Activated T-cell treated with anti-CD3 and anti-CD28 coated beads for 4 hours (primary cell): Measurements from ENCODE around the gene PRR16.
"Not testable (repeated sequence)": the region's sequence is repeated elsewhere in the genome, so short reads cannot be mapped to it uniquely, and the experiment has no call there.

Experiments used
- DNase-seq: peaks from one replicate; pipeline ENCODE4 v3.0.0-alpha.2; 2020

PRR16 gene

DNA sequence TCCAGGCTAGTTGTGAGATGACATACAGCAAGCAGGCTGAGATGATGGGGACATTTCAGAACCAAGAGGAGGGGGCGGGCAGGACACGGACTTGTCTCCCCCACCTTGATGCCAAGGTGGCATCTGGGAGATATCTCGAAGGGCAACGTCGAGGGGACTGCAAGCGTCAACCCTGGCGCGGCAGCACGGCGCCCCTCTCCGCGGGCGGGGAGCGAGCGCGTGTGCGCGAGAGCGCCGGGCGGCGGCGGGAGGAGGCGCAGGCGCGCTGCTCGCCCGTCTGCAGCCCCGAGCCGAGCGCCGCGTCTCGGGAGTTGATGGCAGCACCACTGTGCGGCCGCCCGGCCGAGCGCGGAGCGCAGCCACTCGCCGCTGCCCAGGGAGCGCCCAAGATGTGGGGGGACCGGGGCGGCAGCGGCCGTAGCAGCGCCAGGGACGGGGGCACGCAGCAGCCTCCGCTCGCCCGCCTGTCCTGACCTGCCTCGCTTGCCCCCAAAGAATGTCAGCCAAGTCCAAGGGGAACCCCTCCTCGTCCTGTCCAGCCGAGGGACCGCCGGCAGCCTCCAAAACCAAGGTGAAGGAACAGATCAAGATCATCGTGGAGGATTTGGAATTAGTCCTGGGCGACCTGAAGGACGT, at the start of gene PRR16:
Gene PRR16 (plus strand): TSS at position 310 of the 636 bp plus-strand sequence.
- no peak for DNase-seq

DNA sequence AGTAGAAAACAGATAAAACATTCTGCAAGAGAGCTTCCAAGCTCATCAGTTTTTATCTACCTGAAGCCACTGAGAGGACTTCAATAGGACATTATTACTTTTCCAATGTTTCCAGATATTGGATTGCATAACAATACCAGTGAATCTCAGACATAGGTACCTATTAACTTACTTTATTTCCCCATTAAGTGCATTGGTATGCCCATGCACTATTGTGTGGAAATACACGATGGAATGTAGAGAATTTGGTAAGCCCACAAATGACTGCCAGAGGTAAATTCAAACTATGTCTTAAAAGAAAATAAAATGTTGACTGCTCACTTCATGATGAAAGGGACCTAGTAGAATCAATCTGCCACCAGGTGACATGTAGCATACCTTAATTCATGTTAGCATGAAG, 48.1 kb upstream of the PRR16 start:
- DNase-seq, result no peak

DNA sequence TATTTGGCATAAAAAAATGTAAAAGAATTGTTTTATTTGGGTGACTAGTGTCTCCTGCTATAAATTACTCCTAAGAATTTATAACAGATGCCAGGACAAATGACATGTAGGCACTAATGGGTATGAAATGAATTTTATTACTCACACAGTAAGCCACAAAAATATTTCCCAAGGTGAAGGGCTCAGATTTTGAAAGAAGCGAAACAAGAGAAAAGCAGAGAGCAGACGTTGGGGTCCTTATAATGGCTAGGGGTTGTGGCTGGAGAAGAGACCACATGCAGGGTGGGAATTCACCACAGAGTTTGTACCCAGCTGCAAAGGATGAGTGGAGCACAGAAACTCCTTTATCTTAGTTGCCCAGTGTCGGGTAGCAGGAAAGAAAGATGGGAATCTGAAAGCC, 45.0 kb upstream of the PRR16 start:
- no peak for DNase-seq

DNA sequence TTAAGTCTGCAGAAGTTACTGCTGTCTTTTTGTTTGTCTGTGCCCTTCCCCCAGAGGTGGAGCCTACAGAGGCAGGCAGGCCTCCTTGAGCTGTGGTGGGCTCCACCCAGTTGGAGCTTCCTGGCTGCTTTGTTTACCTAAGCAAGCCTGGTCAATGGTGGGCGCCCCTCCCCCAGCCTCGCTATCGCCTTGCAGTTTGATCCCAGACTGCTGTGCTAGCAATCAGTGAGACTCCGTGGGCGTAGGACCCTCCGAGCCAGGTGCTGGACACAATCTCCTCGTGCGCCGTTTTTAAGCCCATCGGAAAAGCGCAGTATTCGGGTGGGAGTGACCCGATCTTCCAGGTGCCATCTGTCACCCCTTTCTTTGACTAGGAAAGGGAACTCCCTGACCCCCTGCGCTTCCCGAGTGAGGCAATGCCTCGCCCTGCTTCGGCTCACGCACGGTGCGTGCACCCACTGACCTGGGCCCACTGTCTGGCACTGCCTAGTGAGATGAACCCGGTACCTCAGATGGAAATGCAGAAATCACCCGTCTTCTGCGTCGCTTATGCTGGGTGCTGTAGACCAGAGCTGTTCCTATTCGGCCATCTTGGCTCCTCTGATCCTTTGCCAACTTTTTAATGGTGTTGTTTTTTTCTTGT, 37.3 kb upstream of the PRR16 start:
- not testable (repeated sequence) for DNase-seq

DNA sequence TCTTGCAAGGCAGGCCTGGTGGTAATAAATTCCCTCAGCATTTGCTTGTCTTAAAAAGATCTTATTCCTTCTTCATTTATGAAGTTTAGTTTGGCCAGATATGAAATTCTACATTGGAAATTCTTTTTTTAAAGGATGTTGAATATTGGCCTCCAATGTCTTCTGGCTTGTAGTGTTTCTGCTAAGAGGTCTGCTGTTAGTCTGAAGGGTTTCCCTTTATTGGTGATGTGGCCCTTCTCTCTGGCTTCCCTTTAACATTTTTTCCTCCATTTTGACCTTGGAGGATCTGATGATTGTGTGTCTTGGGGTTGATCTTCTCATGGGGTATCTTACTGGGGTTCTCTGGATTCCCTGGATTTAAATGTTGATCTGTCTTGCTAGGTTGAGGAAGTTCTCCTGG, 33.5 kb upstream of the PRR16 start:
- no peak for DNase-seq

DNA sequence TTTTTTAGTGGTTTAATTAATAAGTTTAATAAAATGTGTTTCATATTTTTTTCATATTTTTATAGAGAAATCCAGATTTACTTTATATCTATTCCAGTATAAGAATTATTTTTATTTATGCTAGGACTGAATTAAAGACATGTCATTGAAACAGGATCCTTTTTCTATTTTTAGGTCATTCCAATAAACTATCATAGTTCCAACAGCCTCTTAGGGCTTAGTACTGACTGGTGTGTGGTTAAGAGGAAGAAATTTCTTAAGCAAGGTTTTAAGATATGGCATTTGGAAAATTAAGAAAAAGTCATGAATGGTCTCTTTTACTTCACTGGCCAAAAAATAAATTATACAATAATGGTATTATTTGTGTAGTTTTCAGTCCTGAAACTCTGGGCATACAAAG, 31.2 kb upstream of the PRR16 start:
- DNase-seq, result no peak

DNA sequence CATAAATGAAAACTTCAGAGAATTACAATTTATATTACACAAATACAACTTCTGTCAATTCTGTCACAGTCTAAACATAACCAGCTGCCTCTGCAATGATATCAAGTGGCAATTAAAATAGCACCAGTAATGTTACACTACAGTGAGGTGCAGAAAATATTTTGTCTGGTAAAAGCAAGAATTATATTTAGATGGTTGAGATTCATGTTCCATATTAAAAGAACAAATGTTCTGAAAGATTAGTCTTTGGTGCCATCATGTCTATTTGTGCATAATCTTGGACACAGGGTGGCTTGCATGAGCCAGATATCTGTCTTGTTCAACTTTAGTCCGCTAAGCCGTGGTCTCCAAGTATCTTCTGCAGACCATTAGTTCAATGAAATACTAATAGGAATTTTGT, 29.0 kb upstream of the PRR16 start:
- DNase-seq, result no peak

DNA sequence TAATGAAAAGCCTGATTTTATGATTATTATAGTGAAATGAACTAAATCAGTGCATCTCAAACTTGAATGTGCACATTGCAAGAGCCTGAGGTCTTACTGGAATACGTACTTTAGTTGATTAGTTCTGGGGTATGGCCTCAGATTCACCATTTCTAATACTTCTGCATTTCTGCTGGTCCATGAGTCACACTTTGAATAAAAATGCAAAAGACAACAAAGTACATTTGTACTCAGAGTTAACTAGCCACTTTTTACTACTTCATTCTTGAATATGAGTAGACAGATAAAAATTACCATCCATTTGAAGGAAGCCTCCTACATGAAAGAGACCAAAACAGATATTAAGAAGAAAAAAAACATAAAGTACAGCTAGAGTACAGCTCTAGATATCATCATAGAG, 27.1 kb upstream of the PRR16 start:
- no peak for DNase-seq

DNA sequence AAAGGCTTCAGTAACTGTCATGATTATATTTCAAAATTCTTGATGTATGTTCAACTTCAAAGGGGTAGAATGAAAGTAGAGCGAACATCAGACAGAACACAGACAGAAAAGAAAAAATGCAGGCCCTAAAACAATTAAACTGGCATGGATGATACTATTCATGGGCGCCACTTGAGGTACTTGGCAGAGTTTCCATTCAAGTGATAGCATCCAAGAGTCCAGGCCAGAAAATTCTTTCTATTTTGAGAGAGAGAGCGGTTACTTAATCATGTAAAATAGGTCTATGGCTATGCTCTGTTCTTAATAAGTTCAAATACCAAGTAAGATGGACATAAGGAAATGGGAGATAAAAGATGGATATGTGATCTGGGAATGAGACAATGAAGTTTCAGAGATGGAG, 21.4 kb upstream of the PRR16 start:
- no peak for DNase-seq

DNA sequence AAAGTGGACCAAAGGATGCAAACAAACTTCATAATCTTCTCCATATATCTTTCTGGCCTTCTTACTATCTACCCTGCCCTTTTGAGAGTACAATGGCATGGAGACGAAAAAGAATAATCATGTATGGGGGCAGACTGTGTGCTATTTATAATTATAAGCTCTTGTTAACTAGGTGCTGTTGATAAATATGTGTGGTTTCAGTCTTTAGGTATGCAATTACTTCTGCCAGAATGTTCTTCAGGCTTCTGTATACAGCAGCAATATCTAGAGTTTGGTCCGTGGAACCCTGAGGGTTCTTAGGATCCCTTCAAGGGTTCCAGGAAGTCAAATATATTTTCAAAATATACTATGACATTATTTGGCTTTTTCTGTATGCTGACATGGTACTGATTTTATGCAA, 20.5 kb upstream of the PRR16 start:
- DNase-seq, result no peak

DNA sequence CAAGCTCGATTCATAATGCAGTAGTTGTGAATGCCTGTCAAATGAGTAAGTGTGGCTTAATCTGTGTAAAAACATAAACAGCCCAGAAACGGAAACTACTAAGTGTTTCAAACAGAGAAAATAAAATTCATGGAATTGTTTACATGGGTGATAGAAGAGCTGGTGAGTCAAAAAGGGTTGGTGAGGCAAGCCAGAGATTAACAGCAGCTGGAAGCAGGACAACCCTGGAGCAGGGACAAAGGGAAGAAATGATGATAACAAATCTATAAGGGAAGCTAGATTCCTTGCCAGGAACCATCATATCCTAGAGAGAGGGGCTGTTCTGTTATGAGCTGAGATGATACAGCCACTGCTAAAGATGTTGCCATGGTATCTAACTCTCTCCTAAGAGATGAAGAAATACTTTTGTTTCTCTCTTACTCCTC, 18.0 kb upstream of the PRR16 start:
- DNase-seq, result no peak

DNA sequence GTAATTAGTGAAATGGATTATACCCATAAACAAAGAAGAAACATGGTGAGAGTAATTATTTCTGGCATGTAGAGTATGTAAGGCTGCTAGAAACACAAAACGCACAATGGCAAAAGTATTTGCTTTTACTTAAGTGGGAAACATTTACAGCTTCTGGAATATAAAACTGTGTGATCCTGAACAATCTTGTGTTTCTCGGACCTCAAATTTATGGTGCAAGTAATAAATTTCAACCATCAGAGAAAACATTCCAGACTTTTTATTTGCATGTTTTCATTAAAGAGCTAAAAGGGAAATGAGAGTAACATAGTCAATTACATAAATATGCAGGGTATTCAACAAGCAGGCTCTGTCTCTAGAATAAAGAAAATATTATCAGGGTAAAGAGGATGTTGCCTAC, 17.2 kb upstream of the PRR16 start:
- DNase-seq, result no peak

DNA sequence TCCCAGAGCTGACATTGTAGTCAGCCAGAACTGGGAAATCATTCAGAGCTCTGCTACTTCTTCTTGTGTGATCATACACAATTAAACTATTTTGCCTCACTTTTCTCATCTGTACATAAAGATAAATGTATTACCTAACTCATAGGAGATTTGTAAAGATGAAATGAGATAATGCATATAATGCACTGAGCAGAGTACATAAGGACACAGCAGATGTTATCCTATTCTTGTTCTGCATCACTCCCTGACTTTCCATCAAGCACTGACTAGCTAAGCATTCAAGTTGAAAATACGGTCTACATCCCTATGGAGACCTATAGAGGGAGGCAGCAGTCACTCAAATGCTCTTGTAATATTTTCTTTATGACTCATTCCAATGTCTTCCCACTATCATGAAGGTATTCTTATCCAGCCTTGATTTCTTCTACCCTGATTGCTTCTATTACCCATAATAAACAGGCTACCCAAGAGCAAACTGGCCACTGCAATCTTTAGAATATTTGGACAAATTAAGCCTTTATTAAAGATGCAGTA, 16.3 kb upstream of the PRR16 start:
- DNase-seq, result no peak

DNA sequence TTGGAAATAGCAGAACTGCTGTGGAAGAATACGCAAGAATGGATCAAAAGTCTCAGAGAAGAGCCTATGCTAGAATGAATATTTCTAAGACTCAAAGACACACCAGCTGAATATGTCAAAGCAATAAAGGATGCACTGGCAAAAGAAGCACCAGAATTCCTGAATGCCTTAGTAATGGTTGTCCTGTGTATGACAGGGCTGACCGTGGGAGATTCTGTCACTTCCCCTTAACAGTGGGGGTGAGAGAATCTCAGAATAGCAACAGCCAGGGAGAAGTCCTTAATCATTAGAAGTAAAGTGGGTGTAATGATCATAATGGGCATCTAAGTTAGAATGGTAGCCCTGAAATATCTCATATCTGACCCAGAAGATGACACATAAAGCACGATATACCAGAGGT, 14.6 kb upstream of the PRR16 start:
- no peak for DNase-seq

DNA sequence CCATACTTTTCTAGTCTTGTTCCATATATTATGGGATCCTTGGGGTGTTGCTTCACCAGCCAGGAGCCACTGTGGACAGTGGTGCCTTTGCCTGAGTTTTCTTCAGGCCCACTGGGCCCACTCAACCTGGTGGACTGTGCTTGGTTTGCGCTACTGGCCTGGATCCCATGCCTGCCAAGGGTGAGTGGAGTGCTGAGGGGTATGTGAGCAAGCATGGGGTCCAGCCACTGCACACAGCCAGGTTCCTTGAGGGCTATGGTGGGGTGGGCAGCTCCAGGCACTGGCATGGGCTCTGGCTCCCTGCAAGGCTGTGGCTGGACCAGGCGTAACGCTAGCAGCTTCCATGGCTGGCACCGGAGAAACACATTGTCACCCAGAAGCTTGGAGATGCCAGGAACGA, 13.2 kb upstream of the PRR16 start:
- no peak for DNase-seq

DNA sequence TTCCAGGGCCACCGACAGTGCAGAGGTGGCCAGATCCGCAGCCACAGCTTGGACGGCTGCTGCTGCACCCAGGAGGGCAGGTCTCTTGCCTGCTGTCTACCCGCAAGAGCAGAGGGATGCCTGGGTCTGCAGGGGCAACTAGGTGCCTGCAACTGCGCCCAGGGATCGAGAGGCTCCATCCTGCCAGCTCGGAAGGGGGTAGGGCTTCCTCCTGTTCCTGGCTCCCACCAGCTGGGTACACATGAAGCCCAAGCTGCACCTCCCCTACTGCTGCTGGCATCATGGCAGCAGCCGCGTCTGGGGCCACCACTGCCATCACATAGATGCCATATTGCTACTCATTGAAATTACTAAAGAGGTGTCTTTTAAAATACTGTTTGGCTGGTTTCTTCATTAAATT, 12.7 kb upstream of the PRR16 start:
- DNase-seq, result no peak

DNA sequence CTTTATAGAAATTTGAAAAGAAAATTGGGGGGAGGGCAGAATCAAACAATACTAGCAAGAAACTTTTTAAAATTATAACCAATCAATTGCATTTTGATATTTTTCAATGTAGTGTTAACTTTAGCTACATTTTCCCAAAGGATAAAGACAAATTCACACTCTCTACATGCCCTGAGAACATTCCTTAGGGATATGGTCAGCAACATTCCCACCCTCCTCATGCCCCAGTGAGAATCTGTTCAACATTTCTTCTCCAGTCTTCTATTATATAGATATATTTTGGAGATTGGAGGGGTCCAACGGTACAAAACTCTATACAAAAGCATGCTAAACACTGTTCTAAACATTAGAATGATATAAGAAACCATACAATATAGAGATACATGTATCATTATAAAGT, 11.6 kb upstream of the PRR16 start:
- DNase-seq, result no peak

DNA sequence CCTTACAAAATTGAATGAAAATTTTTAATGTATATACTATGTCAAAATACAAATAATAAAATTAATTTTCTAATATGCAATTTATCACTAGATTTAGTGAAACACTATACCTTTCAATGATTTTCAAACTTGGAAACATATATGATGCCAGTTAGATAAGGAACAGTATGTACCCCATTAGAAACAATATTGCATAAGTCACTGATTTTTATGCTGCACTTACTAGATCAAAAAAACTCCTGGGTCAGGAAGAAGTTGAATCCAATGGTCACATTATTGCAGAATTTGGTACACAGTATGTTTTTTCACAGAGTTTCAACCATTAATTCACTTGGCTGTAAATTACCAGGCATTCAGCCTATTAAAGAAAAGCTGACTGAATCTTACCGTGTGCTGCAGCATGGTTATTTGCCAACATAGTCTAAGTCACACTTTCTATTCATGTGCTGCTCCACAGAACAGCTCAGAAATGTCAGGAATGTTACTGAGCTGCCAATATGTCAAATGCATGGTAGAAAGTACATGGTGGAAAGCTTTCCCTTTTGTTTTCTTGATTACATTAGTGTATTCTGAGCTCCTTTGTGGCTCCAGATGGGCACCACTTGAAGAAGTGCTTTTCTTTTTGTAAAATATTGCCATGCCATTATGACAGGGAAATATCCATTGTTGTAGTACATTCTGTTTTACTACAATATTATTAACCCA, 9.9 kb upstream of the PRR16 start:
- DNase-seq, result no peak

DNA sequence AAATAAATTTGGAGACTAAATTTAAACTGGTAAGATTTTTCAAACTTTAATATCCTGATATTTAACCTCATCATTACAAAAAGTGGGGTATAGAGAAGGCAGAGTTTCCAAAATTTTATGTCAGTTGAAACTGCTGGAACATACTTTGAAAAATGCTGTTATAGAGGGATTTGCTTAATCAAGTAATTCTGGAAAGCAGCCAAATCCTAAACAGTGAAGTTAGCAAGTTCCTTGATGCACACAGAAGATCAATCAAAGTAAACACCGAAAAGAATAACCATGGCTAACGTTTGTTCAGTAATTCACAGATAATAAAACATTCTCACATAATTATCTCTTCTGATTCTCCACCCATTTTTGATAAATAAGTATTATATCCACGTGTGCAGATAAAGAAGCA, 8.1 kb upstream of the PRR16 start:
- no peak for DNase-seq

DNA sequence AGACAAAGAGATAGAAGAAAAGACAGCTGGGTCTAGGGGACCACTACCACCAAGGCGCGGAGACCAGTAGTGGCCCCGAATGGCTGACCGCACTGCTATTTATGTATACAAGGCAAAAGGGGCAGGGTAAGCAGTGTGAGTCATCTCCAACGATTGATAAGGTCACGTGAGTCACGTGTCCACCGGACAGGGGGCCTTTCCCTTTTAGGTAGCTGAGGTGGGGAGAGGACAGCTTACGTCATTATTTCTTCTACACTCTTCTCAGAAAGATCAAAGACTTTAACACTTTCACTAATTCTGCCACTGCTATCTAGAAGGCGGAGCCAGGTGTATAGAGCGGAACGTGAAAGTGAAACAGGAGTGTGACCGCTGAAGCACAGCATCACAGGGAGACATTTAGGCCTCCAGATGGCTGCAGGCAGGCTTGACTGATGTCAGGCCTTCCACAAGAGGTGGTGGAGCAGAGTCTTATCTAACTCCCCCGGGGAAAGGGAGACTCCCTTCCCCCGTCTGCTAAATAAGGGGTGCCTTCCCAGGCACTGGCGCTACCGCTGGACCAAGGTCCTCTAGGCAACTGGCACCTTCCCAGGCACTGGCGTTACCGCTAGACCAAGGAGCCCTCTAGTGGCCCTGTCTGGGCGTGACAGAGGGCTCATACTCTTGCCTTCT, 6.1 kb upstream of the PRR16 start:
- no peak for DNase-seq

DNA sequence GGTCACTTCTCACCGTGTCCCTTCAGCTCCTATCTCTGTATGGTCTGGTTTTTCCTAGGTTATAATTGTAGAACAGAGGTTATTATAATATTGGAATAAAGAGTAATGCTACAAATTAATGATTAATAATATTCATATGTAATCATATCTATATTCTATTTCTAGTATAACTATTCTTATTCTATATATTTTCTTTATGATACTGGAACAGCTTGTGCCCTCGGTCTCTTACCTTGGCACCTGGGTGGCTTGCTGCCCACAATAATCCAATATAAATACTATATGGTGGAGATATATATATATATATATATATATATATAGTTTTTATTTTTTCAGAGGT, 5.6 kb upstream of the PRR16 start:
- DNase-seq, result not testable (repeated sequence)

DNA sequence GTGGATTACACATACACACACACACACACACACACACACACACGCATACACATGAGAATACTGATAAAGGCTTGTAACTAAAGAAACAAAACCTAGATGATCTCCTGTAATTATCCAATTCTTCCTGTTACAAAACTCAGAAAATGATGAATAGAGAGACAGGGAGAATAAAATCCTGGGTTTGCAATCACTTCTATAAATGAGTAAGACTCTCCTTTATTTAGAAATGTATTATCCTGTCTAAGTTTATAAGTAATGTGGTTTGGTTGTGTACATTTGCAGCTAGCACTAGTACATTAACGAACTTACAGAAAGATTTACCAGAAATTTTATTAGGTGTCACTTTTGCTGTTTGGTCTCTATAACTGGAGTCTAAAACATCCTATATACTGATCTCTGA, 2.8 kb upstream of the PRR16 start:
- DNase-seq, result no peak

DNA sequence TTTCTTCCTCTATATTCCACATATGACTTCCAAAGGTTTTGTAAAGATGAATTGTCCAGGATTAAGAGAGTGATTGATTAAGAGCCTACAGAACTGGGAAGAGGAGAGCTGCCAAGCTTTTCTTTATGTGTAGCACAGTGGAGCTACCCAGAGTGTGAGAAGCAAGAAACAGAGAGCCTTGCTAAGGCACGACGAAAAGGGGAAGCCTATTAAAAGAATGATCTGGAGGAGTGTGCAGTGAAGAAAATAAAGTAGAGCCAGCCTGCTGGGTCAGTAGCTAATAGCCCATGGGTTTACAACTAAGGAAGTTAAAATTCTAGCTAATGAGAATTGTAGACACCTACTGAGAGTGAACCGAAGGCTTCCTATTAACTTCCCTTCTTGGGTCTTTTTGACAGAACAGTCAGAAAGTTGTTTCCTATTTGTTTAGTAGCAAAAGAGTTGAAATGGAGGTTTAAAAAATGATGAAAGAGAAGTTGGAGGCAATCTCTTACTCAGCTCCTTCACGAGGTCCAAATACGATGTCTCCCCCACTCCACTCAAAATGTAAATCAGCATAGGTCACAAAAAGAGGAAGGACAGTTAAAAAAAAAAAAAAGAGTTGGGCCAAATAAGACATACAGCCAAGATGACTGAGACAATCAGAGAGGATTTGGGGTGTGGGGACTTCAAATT, 957 bp upstream of the PRR16 start:
- DNase-seq, result no peak
